IPS DF 6.9 (cell line): Measurements from ENCODE around the gene SLC23A2.

Experiments
- DNase-seq: peaks from one replicate; pipeline ENCODE4 v3.0.0-alpha.2; 2013; ENCODE audit warnings: low read depth, low spot score
- H3K27ac ChIP-seq: one replicate; pipeline ENCODE4 v1.5.1; 2013; ENCODE audit warnings: low read length, control low read depth
- H3K27me3 ChIP-seq: 2 replicates; pipeline ENCODE4 v1.6.1; 2013; ENCODE audit warnings: mild to moderate bottlenecking, low read length; ENCODE audit not compliant: control insufficient read depth, insufficient read depth
- H3K36me3 ChIP-seq: 2 replicates; pipeline ENCODE4 v1.6.1; 2013; ENCODE audit warnings: low read length; ENCODE audit not compliant: control insufficient read depth, insufficient read depth
- H3K4me1 ChIP-seq: 2 replicates; pipeline ENCODE4 v1.6.1; 2013; ENCODE audit warnings: low read length; ENCODE audit not compliant: control insufficient read depth, insufficient read depth
- H3K4me3 ChIP-seq: 2 replicates; pipeline ENCODE4 v1.5.1; 2013; ENCODE audit warnings: mild to moderate bottlenecking, low read length
- H3K9me3 ChIP-seq: 2 replicates; pipeline ENCODE4 v1.6.1; 2013; ENCODE audit warnings: low read length, inconsistent platforms; ENCODE audit not compliant: control insufficient read depth, insufficient read depth
- WGBS: extraction: QIAGEN DNeasy Blood & Tissue Kit; methylation state at CpG from one replicate; pipeline ENCODE4 v1.1.7; 2013; ENCODE audit warnings: mixed read lengths, missing lambda C conversion rate; ENCODE audit not compliant: insufficient read length, insufficient coverage; 5-methylcytosine and 5-hydroxymethylcytosine counted together

Gene SLC23A2

GRCh38 chr20:4820806-4821518 lies 180.3 kb downstream of the SLC23A2 start:
- H3K36me3 ChIP-seq, result no peaks in the 10 kb centered on the region
- no peak for DNase-seq
- no CpG with 5 or more reads among the region's 14 CpGs for WGBS
- no peak overlapping the region for H3K27ac ChIP-seq
- H3K4me3 ChIP-seq, result no peak overlapping the region
- no peaks in the 10 kb centered on the region for H3K9me3 ChIP-seq
- H3K4me1 ChIP-seq, result 0 out of 2 replicates have a peak, but pooled peaks cover 1% of the 10 kb centered on the region
- no peaks in the 10 kb centered on the region for H3K27me3 ChIP-seq

DNA sequence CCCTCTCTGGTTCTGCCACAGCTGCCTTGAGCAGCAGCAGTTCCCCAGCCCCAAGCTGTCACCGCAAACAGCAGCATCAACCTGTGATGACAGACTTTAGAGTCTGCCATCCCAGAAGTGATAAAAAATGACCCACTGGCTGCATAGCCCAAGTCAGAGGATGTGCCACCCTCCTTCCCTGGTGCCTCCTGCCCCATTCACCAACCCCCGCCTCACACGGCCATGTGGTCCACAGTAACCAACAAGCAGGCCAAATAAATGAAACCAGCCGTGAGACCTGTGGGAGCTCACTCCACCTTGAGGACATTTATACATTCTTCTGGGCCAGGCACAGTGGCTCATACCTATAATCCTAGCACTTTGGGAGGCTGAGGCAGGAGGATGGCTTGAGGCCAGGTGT lies 181.4 kb downstream of the SLC23A2 start:
- H3K36me3 ChIP-seq, result no peaks in the 10 kb centered on the region
- H3K4me1 ChIP-seq, result peaks cover 2% of the 10 kb centered on the region; the same call in 1 of the 2 replicates
- DNase-seq, result no peak
- H3K27me3 ChIP-seq, result no peaks in the 10 kb centered on the region
- no peaks in the 10 kb centered on the region for H3K9me3 ChIP-seq
- no CpG with 5 or more reads among the region's 4 CpGs for WGBS
- no peak overlapping the region for H3K27ac ChIP-seq
- no peak overlapping the region for H3K4me3 ChIP-seq

GRCh38 chr20:4817230-4817671 lies 184.1 kb downstream of the SLC23A2 start:
- no peak for DNase-seq
- Histone ChIP-seq H3K27ac (no peak overlapping the region), H3K4me3 (no peak overlapping the region), H3K4me1 (peaks cover 2% of the 10 kb centered on the region), H3K27me3 (no peaks in the 10 kb centered on the region), H3K36me3 (no peaks in the 10 kb centered on the region), H3K9me3 (no peaks in the 10 kb centered on the region)
- WGBS, result no CpG with 5 or more reads among the region's 3 CpGs

GRCh38 chr20:4815628-4816027 lies 185.7 kb downstream of the SLC23A2 start:
- H3K27ac ChIP-seq, result no peak overlapping the region
- DNase-seq, result no peak
- H3K4me1 ChIP-seq, result peaks cover 1% of the 10 kb centered on the region
- no peak overlapping the region for H3K4me3 ChIP-seq
- no peaks in the 10 kb centered on the region for H3K27me3 ChIP-seq
- H3K9me3 ChIP-seq, result no peaks in the 10 kb centered on the region
- no peaks in the 10 kb centered on the region for H3K36me3 ChIP-seq
- no CpG with 5 or more reads among the region's 5 CpGs for WGBS

- H3K4me3 ChIP-seq, result no peak overlapping the region
- H3K9me3 ChIP-seq, result no peaks in the 10 kb centered on the region
- no peaks in the 10 kb centered on the region for H3K36me3 ChIP-seq
- H3K27ac ChIP-seq, result no peak overlapping the region
- no CpG with 5 or more reads among the region's 20 CpGs for WGBS
- peaks cover 1% of the 10 kb centered on the region for H3K4me1 ChIP-seq
- no peaks in the 10 kb centered on the region for H3K27me3 ChIP-seq
- DNase-seq, result no peak
Observed at GRCh38 chr20:4814696-4815252, 186.5 kb downstream of the SLC23A2 start.

DNA sequence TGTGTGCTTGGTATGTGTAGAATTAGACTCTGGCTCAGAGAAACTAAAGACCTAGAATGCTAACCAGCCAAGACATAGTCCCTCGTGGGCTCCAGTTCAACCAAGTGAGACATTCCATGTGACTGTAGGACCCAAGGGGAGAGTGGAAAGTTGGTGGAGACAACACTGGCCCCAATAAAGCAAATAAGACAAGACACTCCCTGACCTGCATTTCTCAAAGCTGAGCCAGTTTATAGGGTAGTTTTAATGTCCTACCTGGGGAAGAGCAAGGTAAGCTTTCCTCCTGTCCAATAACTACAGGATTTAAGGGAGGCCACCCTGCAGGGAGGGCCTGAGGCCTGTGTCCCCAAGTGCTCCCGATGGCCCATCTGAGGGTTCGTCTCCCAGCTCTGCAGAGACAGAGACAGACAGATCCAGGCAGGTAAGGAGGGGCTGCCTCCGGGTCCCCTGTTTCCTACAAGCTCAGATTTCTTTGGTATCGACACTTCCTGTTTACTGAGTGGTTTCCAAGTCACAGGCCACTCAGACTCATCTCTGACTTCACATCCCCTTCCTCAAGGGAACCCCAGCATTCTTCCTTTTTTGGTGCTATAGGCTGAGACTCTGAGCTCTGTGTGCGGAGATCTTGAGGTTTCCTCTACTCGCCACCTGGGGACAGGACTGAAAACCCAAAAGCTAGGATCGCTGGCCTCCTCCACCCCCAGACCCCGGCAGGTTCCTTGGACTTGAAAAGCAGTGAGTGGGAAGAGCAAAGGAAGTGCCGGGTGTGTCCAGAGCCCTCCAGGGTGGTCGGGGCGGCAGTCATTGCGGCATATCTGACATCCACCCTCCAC lies 187.2 kb downstream of the SLC23A2 start:
- DNase-seq, result no peak
- Histone ChIP-seq H3K27ac (no peak overlapping the region), H3K4me1 (peaks cover 4% of the 10 kb centered on the region), H3K36me3 (no peaks in the 10 kb centered on the region), H3K9me3 (no peaks in the 10 kb centered on the region), H3K27me3 (no peaks in the 10 kb centered on the region), H3K4me3 (no peak overlapping the region)
- WGBS, result no CpG with 5 or more reads among the region's 13 CpGs

DNA sequence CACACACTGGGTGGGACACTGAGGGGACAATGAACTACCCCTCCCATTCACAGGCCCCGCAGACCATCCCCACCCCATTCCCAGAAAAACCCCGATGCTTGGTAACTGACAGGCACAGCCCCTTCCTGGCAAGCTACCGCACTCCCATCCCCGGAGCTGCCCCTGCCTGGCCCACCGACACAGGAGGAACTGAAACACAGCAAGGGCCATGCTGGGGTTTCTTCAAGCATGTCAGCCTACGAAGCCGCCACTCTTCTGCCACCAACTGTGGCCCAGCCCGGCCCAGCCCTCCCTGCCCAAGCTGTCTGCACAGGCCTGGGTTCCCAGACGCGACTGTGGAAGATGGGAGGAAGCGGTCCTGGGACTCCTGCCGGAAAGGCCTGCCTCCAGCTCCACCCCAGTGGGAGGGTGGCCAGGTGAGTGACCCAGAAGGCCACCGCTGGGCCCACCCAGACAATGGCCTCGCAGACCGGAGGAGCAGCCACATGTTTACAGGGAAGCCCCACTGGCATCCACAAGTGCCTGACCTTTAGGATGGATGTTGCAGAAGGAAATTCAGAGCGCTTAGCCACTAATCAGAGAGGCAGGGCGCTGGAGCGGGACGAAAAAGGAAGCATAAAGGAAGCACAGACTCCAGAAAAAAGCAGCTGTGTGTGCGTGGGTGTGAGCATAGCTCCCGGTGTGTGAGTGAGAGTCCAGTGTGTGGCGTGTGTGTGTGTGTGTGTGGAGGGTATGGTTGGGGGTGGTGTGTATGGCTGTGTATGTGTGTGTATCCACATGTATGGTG lies 188.0 kb downstream of the SLC23A2 start:
- no CpG with 5 or more reads among the region's 22 CpGs for WGBS
- Histone ChIP-seq H3K27ac (no peak overlapping the region), H3K4me3 (no peak overlapping the region), H3K36me3 (no peaks in the 10 kb centered on the region), H3K27me3 (no peaks in the 10 kb centered on the region), H3K4me1 (peaks cover 4% of the 10 kb centered on the region), H3K9me3 (no peaks in the 10 kb centered on the region)
- no peak for DNase-seq

DNA sequence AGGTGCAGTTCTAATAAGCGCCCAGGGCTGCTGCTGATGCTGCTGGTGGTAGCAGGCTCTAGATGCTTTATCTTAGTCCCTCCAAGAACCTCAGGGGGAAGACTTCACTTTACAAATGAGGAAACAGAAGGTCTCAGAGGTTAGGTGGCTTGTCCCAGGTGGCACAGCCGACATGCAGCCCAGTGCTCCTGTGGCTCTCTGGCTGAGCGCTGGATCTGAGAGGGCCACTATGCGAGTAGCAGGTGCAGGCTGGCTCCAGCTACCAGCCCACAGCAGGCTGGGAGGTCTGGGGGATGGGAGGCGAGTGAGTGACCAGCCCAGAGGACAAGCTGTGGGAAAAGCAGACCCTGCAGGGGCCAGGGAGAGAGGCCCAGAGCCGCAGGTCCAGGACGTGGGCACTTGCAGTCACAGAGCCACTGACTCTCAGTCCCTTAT lies 188.7 kb downstream of the SLC23A2 start:
- no peak overlapping the region for H3K27ac ChIP-seq
- no peaks in the 10 kb centered on the region for H3K27me3 ChIP-seq
- peaks cover 4% of the 10 kb centered on the region for H3K4me1 ChIP-seq
- WGBS, result no CpG with 5 or more reads among the region's 7 CpGs
- no peaks in the 10 kb centered on the region for H3K36me3 ChIP-seq
- no peaks in the 10 kb centered on the region for H3K9me3 ChIP-seq
- H3K4me3 ChIP-seq, result no peak overlapping the region
- DNase-seq, result no peak

DNA sequence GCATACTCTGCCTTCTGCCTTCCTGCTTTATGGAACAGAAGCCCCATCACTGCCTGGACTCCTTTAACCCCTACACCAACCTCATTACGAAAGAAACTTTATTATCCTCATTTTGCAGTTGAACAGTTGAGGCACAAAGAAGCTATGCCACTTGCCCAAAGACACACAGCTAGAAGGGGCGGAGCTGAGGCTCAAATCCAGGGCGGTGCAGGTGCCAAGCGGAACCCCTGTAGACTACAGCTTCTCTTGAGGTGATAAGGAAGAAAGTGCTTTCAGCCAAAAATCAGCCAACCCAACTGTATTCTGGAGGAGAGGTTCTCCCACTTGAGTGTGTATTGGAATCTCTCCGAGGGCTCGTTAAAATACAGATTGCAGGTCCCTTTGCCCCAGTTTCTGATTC lies 189.1 kb downstream of the SLC23A2 start:
- Histone ChIP-seq H3K4me1 (peaks cover 4% of the 10 kb centered on the region), H3K4me3 (no peak overlapping the region), H3K27me3 (no peaks in the 10 kb centered on the region), H3K36me3 (no peaks in the 10 kb centered on the region), H3K9me3 (no peaks in the 10 kb centered on the region), H3K27ac (no peak overlapping the region)
- WGBS, result no CpG with 5 or more reads among the region's 6 CpGs
- no peak for DNase-seq

DNA sequence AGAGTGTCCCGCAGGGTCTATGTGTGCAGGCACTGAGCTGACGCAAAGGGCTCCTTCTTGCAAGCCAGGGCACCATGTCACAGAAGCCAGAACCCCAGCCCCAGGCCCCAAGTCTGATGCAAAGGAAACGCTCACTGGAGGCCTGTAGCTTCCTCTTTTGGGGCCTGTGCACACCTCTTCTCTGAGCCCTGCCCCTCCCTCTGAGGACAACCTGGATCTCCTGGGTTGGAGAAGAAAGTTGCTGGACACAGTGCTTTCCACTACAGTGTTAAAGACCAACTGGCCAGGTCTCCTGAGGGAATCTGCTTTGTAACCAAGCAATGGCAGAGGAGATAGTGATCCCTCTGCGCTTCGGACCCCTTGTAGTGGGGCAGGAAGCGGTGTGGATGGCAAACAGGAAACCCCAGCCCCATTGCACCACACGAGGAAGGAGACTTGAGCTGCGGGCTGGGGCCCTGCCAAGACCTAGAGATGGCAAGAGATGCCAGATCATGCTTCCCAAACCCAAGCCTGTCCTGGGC lies 189.6 kb downstream of the SLC23A2 start:
- WGBS, result no CpG with 5 or more reads among the region's 8 CpGs
- peaks cover 4% of the 10 kb centered on the region for H3K4me1 ChIP-seq
- no peaks in the 10 kb centered on the region for H3K27me3 ChIP-seq
- H3K9me3 ChIP-seq, result no peaks in the 10 kb centered on the region
- no peak for DNase-seq
- no peak overlapping the region for H3K4me3 ChIP-seq
- H3K27ac ChIP-seq, result no peak overlapping the region
- H3K36me3 ChIP-seq, result no peaks in the 10 kb centered on the region
